Stimulated activated CD8-positive, alpha-beta memory T cell treated with anti-CD3 and anti-CD28 coated beads, Interleukin-12 subunit alpha, Interleukin-12 subunit beta, amount 100 ng/mL, for 24 hours (primary cell): ENCODE data around the gene ZNG1A.
"Not testable (repeated sequence)": the region's sequence is repeated elsewhere in the genome, so short reads cannot be mapped to it uniquely, and the experiment has no call there.

Source experiments
- DNase-seq: peaks from one replicate; pipeline ENCODE4 v3.0.0-alpha.2; 2020; ENCODE audit errors: extremely low read depth

ZNG1A gene

GRCh38 chr9:98775-99174 lies 80.1 kb downstream of the ZNG1A start:
- DNase-seq = not testable (repeated sequence)

- not testable (repeated sequence) for DNase-seq
These were observed 83.9 kb downstream of the ZNG1A start for GRCh38 chr9:94992-95391.

- not testable (repeated sequence) for DNase-seq
These were observed 84.5 kb downstream of the ZNG1A start for GRCh38 chr9:94323-94722.

- DNase-seq = not testable (repeated sequence)
These were observed 84.9 kb downstream of the ZNG1A start for GRCh38 chr9:93909-94308.

GRCh38 chr9:90851-91250 lies 88.0 kb downstream of the ZNG1A start:
- DNase-seq = not testable (repeated sequence)

GRCh38 chr9:88396-89037 lies 90.3 kb downstream of the ZNG1A start:
- DNase-seq = not testable (repeated sequence)

- not testable (repeated sequence) for DNase-seq
These were observed 91.0 kb downstream of the ZNG1A start for GRCh38 chr9:87860-88259.

GRCh38 chr9:87105-87504 lies 91.8 kb downstream of the ZNG1A start:
- DNase-seq = not testable (repeated sequence)

GRCh38 chr9:86697-87096 lies 92.2 kb downstream of the ZNG1A start:
- not testable (repeated sequence) for DNase-seq

GRCh38 chr9:82932-83689 lies 95.7 kb downstream of the ZNG1A start:
- not testable (repeated sequence) for DNase-seq

GRCh38 chr9:78333-78732 lies 100.5 kb downstream of the ZNG1A start:
- not testable (repeated sequence) for DNase-seq

- not testable (repeated sequence) for DNase-seq
These were observed 102.5 kb downstream of the ZNG1A start for GRCh38 chr9:76389-76788.

- DNase-seq = not testable (repeated sequence)
These were observed 104.8 kb downstream of the ZNG1A start for GRCh38 chr9:73900-74525.

- not testable (repeated sequence) for DNase-seq
These were observed 105.6 kb downstream of the ZNG1A start for GRCh38 chr9:73076-73899.
